ENCODE measurements around the gene MAGI1.

The MAGI1 gene

GRCh38 chr3:65581313-65581712, 457.4 kb downstream of the MAGI1 start:
- H3K4me3 ChIP-seq (ENCODE audit: low read length, poor library complexity, severe bottlenecking): no peak overlapping the region
- H3K9me3 ChIP-seq (ENCODE audit: insufficient read depth, low read depth, low read length): no peaks in the 10 kb centered on the region
- no peaks in the 10 kb centered on the region for H3K9me2 ChIP-seq (replicated peaks; ENCODE audit: low read depth, low read length)
- H3K36me3 ChIP-seq (ENCODE audit: insufficient read depth, low read length): no peaks in the 10 kb centered on the region
- H3F3A ChIP-seq (ENCODE audit: low read depth): no peaks in the 10 kb centered on the region
- H4K20me1 ChIP-seq (ENCODE audit: insufficient read depth, low read length, poor library complexity, severe bottlenecking): no peaks in the 10 kb centered on the region
- no peak overlapping the region for H2AFZ ChIP-seq (ENCODE audit: low read length)
- no peaks in the 10 kb centered on the region for H3K79me2 ChIP-seq (ENCODE audit: insufficient read depth, low read length)
- no peak for TF ChIP-seq EZH2phosphoT487 (IDR thresholded peaks at IDR 0.05; ENCODE audit: borderline replicate concordance)
- no peak for TF ChIP-seq CTCF (conservative IDR thresholded peaks at IDR 0.05; ENCODE audit: low read length)
- H3K4me2 ChIP-seq (ENCODE audit: low read depth, low read length, poor library complexity, severe bottlenecking): no peak overlapping the region
- H3K4me1 ChIP-seq (ENCODE audit: insufficient read depth, low read length, poor library complexity, severe bottlenecking): peaks cover 6% of the 10 kb centered on the region
- no peak overlapping the region for H3K9ac ChIP-seq (ENCODE audit: low read depth, low read length, poor library complexity, severe bottlenecking)
- H3K27me3 ChIP-seq (ENCODE audit: insufficient read depth, low read length, poor library complexity, severe bottlenecking): no peaks in the 10 kb centered on the region

DNA sequence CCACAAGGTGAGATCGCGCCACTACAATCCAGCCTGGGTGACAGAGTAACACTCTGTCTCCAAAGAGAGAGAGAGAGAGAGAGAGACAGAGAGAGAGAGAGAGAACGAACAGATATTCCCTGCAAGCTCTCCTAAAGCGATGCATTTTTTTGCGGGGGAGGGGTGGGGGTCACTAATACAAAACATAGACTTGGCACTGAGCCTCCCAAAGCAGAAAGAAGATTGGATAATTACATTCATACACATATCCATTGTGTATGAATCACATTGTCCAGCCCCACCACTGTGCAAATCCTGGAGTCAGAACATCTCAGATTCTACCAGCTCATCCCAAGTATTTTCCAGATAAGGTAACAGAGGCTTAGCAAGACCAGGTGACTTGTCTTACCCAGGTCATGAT, 459.9 kb downstream of the MAGI1 start:
- Histone ChIP-seq H3K4me1 (ENCODE audit: insufficient read depth, low read length, poor library complexity, severe bottlenecking) (peaks cover under 1% of the 10 kb centered on the region), H3K4me2 (ENCODE audit: low read depth, low read length, poor library complexity, severe bottlenecking) (no peak overlapping the region), H3F3A (ENCODE audit: low read depth) (no peaks in the 10 kb centered on the region), H3K4me3 (ENCODE audit: low read length, poor library complexity, severe bottlenecking) (no peak overlapping the region), H3K9ac (ENCODE audit: low read depth, low read length, poor library complexity, severe bottlenecking) (no peak overlapping the region), H3K9me2 (replicated peaks; ENCODE audit: low read depth, low read length) (no peaks in the 10 kb centered on the region), H4K20me1 (ENCODE audit: insufficient read depth, low read length, poor library complexity, severe bottlenecking) (no peaks in the 10 kb centered on the region), H2AFZ (ENCODE audit: low read length) (no peak overlapping the region), H3K9me3 (ENCODE audit: insufficient read depth, low read depth, low read length) (peaks cover under 1% of the 10 kb centered on the region; the same call in 1 of the 2 replicates), H3K79me2 (ENCODE audit: insufficient read depth, low read length) (no peaks in the 10 kb centered on the region), H3K27me3 (ENCODE audit: insufficient read depth, low read length, poor library complexity, severe bottlenecking) (no peaks in the 10 kb centered on the region), H3K36me3 (ENCODE audit: insufficient read depth, low read length) (no peaks in the 10 kb centered on the region)
- TF ChIP-seq EZH2phosphoT487 (IDR thresholded peaks at IDR 0.05; ENCODE audit: borderline replicate concordance) (no peak), CTCF (conservative IDR thresholded peaks at IDR 0.05; ENCODE audit: low read length) (no peak)

- no peaks in the 10 kb centered on the region for H3K9me2 ChIP-seq (replicated peaks; ENCODE audit: low read depth, low read length)
- H3K36me3 ChIP-seq (ENCODE audit: insufficient read depth, low read length): no peaks in the 10 kb centered on the region
- peaks cover 6% of the 10 kb centered on the region; the same call in 1 of the 2 replicates for H3K9me3 ChIP-seq (ENCODE audit: insufficient read depth, low read depth, low read length)
- no peak overlapping the region for H3K4me3 ChIP-seq (ENCODE audit: low read length, poor library complexity, severe bottlenecking)
- H3F3A ChIP-seq (ENCODE audit: low read depth): no peaks in the 10 kb centered on the region
- H4K20me1 ChIP-seq (ENCODE audit: insufficient read depth, low read length, poor library complexity, severe bottlenecking): no peaks in the 10 kb centered on the region
- no peaks in the 10 kb centered on the region for H3K27me3 ChIP-seq (ENCODE audit: insufficient read depth, low read length, poor library complexity, severe bottlenecking)
- H3K4me2 ChIP-seq (ENCODE audit: low read depth, low read length, poor library complexity, severe bottlenecking): no peak overlapping the region
- H3K79me2 ChIP-seq (ENCODE audit: insufficient read depth, low read length): no peaks in the 10 kb centered on the region
- no peaks in the 10 kb centered on the region for H3K4me1 ChIP-seq (ENCODE audit: insufficient read depth, low read length, poor library complexity, severe bottlenecking)
- no peak overlapping the region for H3K9ac ChIP-seq (ENCODE audit: low read depth, low read length, poor library complexity, severe bottlenecking)
- no peak for TF ChIP-seq CTCF (conservative IDR thresholded peaks at IDR 0.05; ENCODE audit: low read length)
- TF ChIP-seq EZH2phosphoT487 (IDR thresholded peaks at IDR 0.05; ENCODE audit: borderline replicate concordance): no peak
- no peak overlapping the region for H2AFZ ChIP-seq (ENCODE audit: low read length)
Observed at GRCh38 chr3:65577843-65578430, 460.8 kb downstream of the MAGI1 start.

All from Loucy (cell line).